HG03460 (cell line): ENCODE measurements around the gene RASD1.

Experiments
- ATAC-seq: cut with Tn5 transposase; IDR thresholded peaks from one replicate; pipeline ENCODE4 v1.9.1; 2021; ENCODE audit not compliant: unreplicated experiment

The RASD1 gene

DNA sequence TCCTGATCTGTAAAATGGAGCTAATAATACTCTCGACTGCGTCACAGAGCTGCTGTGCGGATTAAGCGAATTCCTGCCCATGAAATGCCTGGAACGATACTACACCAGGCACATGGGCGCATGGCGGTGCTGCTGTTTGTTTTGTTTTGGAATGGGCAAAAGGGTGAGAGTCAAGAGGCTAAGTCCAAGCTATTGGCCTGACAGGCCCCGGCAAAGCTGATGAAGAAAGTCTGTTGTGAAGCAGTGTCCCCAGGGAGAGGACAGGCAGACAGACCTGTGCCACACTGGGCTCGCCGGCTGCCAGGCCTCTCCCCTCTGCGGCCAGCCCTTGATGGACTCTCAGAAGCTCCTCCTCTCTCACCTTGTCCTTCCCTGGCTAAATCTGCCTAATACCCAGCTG lies 31.3 kb upstream of the RASD1 start:
- no peak for ATAC-seq

DNA sequence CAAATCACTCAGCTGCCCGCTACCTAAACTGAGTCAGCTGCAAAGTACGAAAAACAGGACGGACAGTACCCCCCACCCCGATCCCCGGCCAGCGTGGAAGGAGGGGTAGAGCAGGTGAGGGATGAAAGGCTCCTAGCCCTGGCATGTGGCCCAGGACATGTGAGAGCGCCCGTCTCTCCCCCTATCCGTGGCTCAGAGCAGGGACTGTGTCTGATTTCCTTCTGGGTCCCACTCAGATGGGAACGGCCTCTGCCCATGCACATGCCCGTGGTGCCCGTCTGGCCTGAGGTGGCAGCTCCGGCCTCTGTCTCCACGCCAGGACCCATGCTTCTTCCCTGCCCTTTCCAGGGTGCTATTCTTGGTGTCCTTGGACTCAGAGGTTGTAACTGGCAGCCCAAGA lies 30.2 kb upstream of the RASD1 start:
- no peak for ATAC-seq

DNA sequence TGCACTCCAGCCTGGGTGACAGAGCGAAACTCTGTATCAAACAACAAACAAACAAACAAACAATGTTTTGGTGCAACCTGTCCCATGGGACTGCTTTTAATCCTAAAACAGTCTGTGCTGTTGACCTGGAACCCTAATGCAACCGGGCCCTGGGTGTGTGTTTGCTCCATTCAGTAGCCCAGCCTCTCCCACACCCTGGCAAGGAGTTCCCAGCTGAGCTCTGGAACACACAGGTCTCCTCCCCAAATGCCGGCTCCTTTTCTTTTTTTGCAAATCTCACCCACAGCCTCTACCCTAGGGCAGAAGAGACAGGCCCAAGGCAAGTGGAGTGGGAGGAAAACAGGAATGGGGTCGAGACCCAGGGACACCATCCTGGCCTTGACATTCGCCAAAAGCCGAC lies 29.8 kb upstream of the RASD1 start:
- ATAC-seq = no peak

DNA sequence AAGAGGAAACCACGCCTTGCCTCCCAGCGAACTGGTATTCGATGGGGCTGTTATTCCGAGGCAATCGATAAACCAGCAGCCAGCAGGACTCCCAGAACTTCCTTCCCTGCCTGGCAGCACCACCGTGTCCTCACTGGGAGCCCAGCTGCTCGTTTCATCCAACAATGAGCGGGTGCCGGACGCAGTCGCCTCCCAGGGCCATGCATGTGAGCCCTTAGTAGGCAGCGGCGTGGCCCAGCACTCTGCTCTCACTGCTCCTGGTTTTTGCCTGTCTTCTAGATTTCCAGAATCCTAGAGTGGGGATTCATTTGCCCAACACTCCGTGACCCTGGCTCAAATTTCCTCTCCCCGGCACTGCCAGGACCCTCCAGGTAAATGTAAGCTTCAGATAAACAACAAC lies 29.1 kb upstream of the RASD1 start:
- ATAC-seq = no peak

DNA sequence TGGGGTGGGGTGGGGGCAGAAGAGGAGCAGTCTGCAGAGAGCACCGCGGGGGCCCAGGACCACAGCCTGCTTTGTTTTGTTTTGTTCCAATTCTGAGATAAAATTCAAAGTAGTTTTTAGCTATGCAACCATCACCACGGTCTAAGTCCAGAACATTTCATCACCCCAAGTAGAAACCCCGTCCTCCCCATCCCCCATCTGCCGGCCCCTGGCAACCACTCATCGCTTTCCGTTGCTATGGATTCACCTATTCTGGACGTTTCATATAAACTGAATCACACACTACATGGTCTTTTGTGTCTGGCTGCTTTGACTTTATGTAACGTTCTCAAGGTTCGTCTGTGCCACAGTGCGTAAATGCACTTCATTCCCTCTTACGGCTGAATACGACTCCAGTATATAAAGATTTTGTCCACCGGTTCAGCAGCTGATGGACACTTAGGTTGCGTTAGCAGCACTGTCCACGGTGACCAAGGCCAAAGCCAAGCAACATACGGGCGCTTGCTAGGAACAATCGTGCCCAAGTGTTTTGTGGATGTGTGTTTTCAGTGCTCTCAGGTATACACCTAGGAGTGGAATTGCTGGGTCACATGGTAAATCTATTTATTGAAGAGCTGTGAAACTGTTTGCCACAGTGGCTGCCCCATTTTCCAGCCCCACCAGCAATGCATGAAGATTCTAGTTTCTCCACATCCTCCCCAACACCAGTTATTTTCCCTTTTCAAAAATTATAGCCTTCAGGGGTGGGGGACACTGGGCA lies 27.7 kb upstream of the RASD1 start:
- no peak for ATAC-seq

- ATAC-seq = no peak
Measured at GRCh38 chr17:17523001-17523730, 27.0 kb upstream of the RASD1 start.

DNA sequence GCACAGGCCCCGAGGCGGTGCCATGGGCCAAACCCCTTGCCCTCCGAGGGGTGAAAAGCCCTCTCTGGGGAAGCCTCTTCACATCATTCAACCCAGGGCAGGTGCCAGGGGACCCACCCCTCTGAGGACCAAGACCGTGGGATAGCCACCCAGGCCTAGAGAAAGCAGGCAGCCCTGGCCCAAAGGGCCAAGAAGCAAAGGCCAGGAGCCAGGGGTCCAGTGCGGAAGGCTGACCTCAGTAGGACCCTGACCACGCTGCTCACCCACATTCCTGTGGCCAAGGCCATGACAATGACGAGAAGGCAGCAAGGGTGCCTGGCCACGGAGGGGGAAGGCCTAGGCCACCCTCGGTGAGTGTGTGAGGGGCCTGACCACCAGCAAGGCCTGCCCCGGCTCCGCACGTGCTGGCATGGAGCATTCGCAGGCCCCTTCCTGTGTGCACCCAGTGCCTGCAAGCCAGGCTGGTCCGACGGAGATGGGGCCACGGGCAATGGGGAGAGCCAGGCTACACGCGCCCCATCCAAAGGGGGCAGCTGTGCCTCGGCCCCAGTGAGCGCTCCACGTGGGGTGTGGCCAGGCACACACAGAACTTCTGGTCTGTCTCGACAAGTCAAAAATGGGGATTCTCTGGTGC lies 24.5 kb upstream of the RASD1 start:
- no peak for ATAC-seq

DNA sequence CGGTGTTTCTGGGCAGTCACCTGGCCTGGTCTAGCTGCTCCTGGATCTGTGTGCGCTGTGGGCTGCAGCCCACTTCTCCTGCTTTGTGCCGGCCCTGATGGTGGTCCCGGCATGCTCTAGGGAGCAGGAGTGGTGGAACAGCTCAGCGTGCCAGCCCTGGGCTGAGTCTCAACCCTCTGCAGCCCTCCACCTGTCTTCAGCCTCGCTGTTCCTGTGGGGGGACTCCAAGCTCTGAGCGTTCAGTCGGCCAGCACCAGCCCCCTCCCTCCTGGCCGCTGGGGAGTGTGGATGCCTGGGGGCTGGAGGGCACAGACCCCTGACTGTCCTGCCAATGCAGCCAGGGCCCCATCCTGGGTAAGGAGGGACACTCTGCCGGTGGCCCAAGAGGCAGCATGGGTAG lies 23.7 kb upstream of the RASD1 start:
- ATAC-seq = no peak

- no peak for ATAC-seq
Measured at GRCh38 chr17:17518951-17519350, 22.8 kb upstream of the RASD1 start.

- no peak for ATAC-seq
Measured at GRCh38 chr17:17518014-17518413, 21.8 kb upstream of the RASD1 start.

GRCh38 chr17:17516941-17517720 lies 20.9 kb upstream of the RASD1 start:
- ATAC-seq = no peak

DNA sequence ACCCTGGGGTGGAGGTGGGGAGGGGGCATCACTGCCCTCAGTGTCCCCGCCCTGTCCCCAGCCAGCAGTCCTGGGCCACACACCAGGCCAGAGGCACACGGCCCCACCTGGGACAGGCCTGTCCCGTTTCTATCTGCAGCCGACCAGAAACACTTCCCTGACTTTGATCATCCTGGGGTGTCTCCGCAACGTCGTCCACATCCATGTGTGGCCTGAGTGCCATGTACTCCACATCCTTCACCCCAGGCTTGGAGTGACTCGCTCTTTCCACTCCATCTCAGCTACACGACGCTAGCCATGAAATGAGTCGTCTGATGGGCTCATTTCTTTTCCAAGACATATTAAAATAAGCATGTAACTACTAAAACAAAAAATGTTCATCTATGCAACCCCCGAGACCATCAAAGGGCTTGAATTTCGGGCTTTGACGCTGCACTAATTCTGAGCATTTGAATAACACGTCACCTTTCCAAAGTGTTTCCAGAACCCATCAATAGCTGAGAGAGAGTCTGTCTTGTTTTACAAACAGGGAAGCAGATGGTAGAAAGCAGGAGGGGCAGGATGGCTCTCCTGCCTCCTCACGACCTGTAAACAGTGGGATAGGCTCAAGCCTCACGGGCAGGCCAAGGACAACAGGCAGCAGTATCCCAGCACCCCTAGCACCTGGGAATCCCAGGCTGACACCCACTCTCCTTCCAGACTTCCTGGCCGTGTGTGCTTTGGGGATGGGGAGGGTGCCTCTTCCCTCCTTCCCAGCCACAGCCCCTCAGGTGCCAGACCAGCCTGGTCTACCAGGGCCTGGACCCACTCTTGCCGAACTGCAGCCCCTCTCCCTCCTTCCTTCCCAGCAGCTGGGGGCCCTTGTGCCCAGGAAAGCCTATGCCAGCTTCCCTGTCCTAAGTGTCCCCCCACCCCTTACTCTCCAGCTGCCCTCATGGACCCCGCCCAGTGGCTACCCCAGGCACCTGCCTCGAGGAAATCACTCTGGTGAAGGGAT lies 20.0 kb upstream of the RASD1 start:
- ATAC-seq = no peak

DNA sequence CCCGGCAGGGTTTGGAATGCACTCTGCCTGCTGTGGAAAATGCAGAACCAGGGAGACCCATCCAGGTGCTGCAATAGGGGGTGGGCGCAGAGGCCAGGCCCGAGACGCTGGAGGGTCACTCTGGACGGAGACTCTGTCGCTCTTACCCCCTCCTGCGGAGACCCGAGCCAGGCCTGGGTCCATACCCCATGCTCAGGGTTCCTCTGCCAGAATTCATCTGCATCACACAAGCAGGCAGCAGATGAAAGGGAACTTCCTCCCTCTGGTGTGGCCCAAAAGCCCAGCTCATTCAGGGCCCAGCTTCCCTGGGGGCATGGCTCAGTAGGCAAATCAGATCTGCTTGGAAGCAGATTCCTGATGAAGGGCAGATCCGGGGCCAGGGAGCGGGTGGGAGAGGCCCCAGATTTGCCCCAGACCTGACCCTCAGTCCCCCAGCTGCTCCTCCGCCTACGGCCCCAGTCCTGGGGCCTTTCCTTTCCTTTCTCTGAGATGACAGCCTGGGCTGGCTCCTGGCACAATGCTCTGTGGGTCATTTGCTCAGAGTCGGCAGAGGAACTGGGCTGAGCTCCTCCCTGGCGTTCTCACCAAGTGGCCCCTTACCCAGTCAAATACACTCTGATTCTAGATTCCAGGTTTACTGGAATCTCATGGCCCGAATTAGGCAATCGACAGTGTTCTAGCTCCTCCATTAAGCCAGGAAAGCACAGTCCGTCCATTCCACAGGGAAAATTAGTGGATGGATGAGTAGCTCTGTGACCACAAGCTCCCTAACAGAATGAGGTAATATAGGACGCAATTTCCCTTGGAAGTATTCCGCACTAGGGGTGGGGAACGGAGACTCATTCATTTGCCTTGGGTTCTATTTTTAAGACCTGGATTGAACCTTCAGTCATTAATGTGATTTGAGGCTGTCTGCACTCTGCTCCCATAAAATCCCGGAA lies 19.1 kb upstream of the RASD1 start:
- no peak for ATAC-seq

GRCh38 chr17:17514361-17514992 lies 18.3 kb upstream of the RASD1 start:
- no peak for ATAC-seq

GRCh38 chr17:17513626-17514025 lies 17.4 kb upstream of the RASD1 start:
- ATAC-seq = no peak

GRCh38 chr17:17512866-17513265 lies 16.7 kb upstream of the RASD1 start:
- no peak for ATAC-seq

DNA sequence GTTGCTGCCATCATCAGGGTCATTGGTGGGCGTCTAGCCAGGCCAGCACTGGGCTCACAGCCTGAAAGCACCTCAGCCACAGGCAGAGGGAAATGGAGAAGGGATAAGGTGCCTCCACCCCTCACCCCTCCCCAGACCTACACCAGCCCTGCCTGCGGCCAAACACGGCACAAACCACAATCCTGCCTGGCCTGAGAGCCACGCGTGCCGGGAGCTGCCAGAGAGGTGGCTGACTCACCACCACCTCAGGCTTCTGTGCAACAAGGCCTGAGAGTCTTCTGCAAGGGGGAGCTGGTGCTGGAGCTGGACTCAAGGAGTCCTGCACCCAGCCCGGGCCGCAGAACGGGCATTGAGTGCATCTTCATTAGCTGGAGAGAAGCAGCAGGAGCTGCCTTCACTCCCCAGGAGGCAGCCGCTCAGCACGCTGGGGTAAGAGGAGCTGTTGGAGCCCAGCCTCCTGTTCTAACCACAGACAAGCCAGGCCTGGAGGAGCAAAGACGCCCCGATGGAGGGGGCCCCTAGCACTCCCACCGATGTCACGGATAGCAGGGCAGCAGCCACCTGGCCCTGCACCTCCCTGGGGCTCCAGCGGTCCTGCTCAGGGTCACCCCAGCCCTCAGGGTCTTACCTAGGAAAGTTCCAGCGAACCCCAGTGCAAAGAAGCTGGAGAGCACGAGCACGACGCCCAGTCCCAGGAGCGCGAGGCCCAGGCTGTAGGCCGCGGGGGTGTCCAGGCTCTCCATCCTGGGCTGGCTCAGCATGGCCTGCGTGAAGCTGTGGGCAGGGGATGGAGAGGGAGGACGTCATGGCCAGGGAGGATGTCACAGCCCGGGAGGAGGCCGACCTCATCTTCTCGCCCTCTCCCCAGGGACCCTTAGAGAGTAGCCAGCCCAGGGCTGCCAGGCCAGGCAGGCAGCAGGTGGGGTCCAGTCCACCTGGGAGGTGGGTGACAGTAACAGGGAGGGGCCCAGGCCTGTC lies 16.0 kb upstream of the RASD1 start:
- ATAC-seq = no peak
